ENCODE data around the gene FGGY.

FGGY gene

DNA sequence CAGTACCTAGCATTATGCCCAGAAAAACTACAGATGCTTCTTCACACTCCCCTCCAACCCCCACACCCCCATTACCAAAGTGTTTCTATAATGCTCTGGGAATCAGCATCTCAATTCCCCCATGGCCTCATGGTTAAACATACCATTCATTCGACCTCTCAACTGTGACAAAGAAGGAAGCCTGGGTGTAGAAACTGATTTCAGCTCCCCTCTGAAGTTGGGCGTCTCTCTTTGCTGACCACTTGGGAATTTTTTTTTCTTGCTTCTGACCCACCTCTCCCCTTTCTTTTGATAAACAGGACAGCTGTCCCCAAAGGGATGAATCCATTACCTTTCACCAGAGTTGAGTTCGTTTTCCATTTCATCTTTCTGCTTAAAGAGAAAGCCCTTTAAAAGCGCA is 401.5 kb downstream of the FGGY start:
- no peak overlapping the region for H3K4me3 ChIP-seq (replicated peaks; ENCODE audit: low read depth, low read length)
- DNase-seq (ENCODE audit: extremely low read depth, low read depth) = no peak
- TF ChIP-seq, protein P1, sequence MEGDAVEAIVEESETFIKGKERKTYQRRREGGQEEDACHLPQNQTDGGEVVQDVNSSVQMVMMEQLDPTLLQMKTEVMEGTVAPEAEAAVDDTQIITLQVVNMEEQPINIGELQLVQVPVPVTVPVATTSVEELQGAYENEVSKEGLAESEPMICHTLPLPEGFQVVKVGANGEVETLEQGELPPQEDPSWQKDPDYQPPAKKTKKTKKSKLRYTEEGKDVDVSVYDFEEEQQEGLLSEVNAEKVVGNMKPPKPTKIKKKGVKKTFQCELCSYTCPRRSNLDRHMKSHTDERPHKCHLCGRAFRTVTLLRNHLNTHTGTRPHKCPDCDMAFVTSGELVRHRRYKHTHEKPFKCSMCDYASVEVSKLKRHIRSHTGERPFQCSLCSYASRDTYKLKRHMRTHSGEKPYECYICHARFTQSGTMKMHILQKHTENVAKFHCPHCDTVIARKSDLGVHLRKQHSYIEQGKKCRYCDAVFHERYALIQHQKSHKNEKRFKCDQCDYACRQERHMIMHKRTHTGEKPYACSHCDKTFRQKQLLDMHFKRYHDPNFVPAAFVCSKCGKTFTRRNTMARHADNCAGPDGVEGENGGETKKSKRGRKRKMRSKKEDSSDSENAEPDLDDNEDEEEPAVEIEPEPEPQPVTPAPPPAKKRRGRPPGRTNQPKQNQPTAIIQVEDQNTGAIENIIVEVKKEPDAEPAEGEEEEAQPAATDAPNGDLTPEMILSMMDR (IDR thresholded peaks at IDR 0.05; ENCODE audit: low read depth, low read length, missing control alignments) = no peak

DNA sequence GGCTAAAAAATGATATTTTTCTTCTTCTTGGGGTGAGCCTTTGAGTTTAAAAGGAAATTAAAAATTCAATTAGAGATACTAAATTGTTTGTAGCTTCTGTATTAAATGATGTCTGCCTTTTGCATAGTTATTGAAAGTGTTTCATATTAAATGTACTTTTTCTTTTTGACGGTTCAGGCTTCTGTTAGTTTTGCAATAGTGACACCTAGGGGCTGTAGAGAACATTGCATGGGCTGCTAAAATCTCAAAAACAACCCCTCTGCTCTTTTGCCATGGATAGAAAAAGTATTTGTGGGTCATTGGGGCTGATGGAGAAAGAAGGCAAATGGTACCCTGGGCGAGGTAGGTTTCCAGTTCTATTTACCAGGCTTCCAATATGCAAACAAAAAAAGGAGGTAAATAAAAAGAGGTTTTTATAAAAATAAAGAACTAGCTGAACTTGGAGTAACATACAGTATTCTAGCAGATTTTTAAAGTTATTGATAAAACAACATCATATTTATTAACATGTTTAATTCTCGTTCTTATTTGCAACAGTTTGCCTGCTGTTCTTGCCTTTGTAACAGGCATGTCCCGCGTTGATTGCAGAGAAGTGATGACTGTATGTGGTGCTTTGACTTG is 402.4 kb downstream of the FGGY start:
- no peak for DNase-seq (ENCODE audit: extremely low read depth, low read depth)
- TF ChIP-seq, protein P1 (IDR thresholded peaks at IDR 0.05; ENCODE audit: low read depth, low read length, missing control alignments) = peak; percentile 85
- no peak overlapping the region for H3K4me3 ChIP-seq (replicated peaks; ENCODE audit: low read depth, low read length)

DNA sequence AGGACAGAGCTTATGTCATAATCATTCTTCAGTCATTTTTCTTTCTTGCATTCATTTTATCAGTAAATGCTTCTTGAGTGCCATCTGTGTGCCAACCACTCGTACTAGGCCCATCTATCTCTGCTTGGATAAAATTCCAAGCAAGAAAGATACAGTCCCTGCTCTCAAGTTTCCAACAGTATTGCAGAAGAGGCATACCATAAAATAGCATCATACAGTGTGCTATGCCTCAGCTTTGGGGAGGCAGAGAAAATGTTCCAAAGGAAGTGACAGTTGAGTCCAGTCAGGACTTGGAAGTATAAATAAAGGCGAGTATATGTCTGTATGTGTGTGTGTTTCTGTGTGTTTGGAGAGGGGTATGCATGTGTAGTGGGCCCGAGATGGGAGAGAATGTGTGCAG is 404.5 kb downstream of the FGGY start:
- no peak for DNase-seq (ENCODE audit: extremely low read depth, low read depth)
- no peak overlapping the region for H3K4me3 ChIP-seq (replicated peaks; ENCODE audit: low read depth, low read length)
- TF ChIP-seq, protein P1 (IDR thresholded peaks at IDR 0.05; ENCODE audit: low read depth, low read length, missing control alignments) = no peak

DNA sequence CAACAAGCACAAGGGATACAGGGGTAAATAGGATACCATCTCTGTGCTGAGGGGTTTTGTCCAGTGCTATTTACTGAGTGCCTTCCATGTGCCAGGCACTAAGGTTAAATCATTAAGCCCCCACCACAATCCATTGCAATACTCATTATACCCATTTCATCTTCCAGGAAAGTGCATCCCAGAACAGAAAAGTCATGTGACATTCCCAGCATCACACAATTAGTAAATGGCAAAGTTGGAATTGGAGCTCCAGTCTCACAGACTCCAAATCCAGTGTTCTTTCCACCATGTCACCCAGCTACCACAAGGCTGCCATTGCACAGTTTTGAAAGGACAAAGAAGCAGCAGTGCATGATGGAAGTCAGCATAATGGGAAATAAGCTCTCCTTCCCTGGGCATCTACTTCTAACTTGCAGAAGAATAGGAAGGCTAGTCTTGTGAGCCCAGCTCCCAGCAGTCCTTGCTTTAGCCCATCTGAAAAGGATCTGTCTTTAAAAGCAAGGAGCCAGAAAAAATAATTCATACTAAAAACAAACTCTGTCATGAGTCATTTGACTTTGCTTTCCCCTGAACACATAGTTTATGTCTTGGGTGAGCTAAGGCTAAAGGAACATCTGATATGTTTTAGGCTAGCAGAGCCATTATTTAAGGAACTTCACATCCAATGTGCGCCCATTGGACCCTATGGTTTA is 406.5 kb downstream of the FGGY start:
- no peak overlapping the region for H3K4me3 ChIP-seq (replicated peaks; ENCODE audit: low read depth, low read length)
- TF ChIP-seq, protein P1 (IDR thresholded peaks at IDR 0.05; ENCODE audit: low read depth, low read length, missing control alignments) = no peak
- DNase-seq (ENCODE audit: extremely low read depth, low read depth) = peak; percentile 63

DNA sequence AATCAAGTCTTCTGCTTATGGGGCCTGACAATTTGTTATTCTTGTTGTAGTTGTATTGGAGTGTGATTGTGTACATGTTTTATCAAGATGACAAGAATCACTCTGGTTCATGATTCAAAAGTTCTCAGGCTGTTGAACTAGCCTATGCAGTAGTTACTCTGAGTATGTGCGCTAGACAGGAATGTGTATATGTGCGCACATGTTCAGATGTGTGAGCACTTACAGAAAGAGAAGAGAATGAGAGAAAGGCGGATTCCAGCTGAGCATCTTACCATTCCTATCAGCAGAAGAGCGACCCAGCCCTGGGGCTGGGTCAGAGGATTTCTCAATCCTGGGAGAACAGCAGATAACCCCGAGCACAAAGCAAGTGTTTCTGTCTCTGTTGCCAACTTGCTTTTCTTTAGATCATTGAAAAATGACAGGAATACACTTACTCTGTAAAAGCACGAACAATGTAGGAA is 407.1 kb downstream of the FGGY start:
- no peak for DNase-seq (ENCODE audit: extremely low read depth, low read depth)
- TF ChIP-seq, protein P1 (IDR thresholded peaks at IDR 0.05; ENCODE audit: low read depth, low read length, missing control alignments) = no peak
- H3K4me3 ChIP-seq (replicated peaks; ENCODE audit: low read depth, low read length) = no peak overlapping the region

DNA sequence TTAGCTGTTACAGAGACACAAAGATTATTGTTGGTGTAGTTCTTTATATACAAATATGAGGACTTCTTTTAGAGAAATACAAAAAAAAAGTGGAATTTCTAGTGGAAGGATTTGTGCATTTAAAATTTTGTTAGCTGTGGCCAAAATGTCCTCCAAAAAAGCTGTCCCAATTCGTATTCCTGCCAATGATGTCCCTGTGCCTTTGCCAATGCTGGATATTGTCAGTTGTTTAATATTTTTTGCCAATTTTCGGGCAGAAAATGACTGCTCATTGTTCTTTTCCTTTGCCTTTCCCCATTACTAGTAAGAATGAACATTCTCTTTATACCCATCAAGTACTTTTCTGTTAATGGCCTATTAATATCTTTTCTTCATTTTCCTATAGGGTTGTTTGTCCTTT is 407.8 kb downstream of the FGGY start:
- no peak overlapping the region for H3K4me3 ChIP-seq (replicated peaks; ENCODE audit: low read depth, low read length)
- DNase-seq (ENCODE audit: extremely low read depth, low read depth) = no peak
- TF ChIP-seq, protein P1 (IDR thresholded peaks at IDR 0.05; ENCODE audit: low read depth, low read length, missing control alignments) = no peak
